Smooth muscle cell (in vitro differentiated cells): Measurements from ENCODE around the gene CROCC. TPM values are rescaled to one million over a fixed set of nuclear protein-coding genes. Genes with fewer than 3 reads are reported as not detected.

Experiments
- DNase-seq: peaks from one replicate; lab custom pipeline; 2025; ENCODE audit not compliant: unreplicated experiment; lab: John Stamatoyannopoulos, UW
- H2AFZ ChIP-seq: fragments of 200-600 bp; sonication (generic); 2 replicates; pipeline ENCODE4 v1.6.0; 2016; ENCODE audit warnings: antibody characterized with exemption, low read depth, mild to moderate bottlenecking
- H3F3A ChIP-seq: fragments of 200-600 bp; sonication (generic); 2 replicates; pipeline ENCODE4 v1.6.0; 2017; ENCODE audit warnings: antibody characterized with exemption, low read depth
- H3K27ac ChIP-seq: fragments of 200-600 bp; sonication (generic); 2 replicates; pipeline ENCODE4 v1.5.1; 2016; ENCODE audit warnings: low read depth, mild to moderate bottlenecking
- H3K27me3 ChIP-seq: fragments of 200-600 bp; sonication (generic); 2 replicates; pipeline ENCODE4 v1.6.1; 2016; ENCODE audit warnings: low read depth, mild to moderate bottlenecking
- H3K36me3 ChIP-seq: fragments of 200-600 bp; sonication (generic); 2 replicates; pipeline ENCODE4 v1.5.1; 2016; ENCODE audit warnings: low read depth
- H3K4me1 ChIP-seq: fragments of 200-600 bp; sonication (generic); 2 replicates; pipeline ENCODE4 v1.5.1; 2016; ENCODE audit warnings: low read depth
- H3K4me2 ChIP-seq: fragments of 200-600 bp; sonication (generic); 2 replicates; pipeline ENCODE4 v1.6.0; 2016; ENCODE audit warnings: mild to moderate bottlenecking
- H3K4me3 ChIP-seq: fragments of 200-600 bp; sonication (generic); 2 replicates; pipeline ENCODE4 v1.5.1; 2016; ENCODE audit warnings: mild to moderate bottlenecking
- H3K79me2 ChIP-seq: fragments of 200-600 bp; sonication (generic); 2 replicates; pipeline ENCODE4 v1.6.0; 2016; ENCODE audit warnings: low read depth, mild to moderate bottlenecking
- H3K9ac ChIP-seq: fragments of 200-600 bp; sonication (generic); 2 replicates; pipeline ENCODE4 v1.6.0; 2016; ENCODE audit warnings: low read depth
- H3K9me3 ChIP-seq: fragments of 200-600 bp; sonication (generic); replicated peaks from 2 replicates; pipeline ENCODE4 v1.5.1; 2016; ENCODE audit warnings: low read depth
- H4K20me1 ChIP-seq: fragments of 200-600 bp; sonication (generic); 2 replicates; pipeline ENCODE4 v1.6.0; 2016; ENCODE audit warnings: low read depth
- WGBS: methylation state at CpG from one replicate; pipeline ENCODE4 v1.1.7; 2016; ENCODE audit warnings: low lambda C conversion rate; 5-methylcytosine and 5-hydroxymethylcytosine counted together
- polyA plus RNA-seq: library from polyadenylated mRNA; unstranded; fragments of >200 nt; fragmentation: Nextera tagmentation; extraction: Ambion mirVana; gene quantifications from 2 replicates; pipeline ENCODE4 v1.2.1, GENCODE V29; 2016
- total RNA-seq: library from RNA; depleted of rRNA; stranded (reverse); fragments of >200 nt; gene quantifications from 2 replicates; pipeline ENCODE4 v1.2.3, GENCODE V29; 2014
- TF ChIP-seq, protein P1 (sequence below): fragments of 200-600 bp; sonication (generic); IDR thresholded peaks from 2 replicates; pipeline ENCODE4 v1.5.1; 2017; ENCODE audit warnings: borderline replicate concordance, mild to moderate bottlenecking, antibody characterized with exemption; ENCODE audit not compliant: insufficient read depth, poor library complexity, severe bottlenecking

The CROCC gene
- total and polyA plus RNA-seq, 2 experiments from 2014 or later = 19.7 to 24.0 TPM

DNA sequence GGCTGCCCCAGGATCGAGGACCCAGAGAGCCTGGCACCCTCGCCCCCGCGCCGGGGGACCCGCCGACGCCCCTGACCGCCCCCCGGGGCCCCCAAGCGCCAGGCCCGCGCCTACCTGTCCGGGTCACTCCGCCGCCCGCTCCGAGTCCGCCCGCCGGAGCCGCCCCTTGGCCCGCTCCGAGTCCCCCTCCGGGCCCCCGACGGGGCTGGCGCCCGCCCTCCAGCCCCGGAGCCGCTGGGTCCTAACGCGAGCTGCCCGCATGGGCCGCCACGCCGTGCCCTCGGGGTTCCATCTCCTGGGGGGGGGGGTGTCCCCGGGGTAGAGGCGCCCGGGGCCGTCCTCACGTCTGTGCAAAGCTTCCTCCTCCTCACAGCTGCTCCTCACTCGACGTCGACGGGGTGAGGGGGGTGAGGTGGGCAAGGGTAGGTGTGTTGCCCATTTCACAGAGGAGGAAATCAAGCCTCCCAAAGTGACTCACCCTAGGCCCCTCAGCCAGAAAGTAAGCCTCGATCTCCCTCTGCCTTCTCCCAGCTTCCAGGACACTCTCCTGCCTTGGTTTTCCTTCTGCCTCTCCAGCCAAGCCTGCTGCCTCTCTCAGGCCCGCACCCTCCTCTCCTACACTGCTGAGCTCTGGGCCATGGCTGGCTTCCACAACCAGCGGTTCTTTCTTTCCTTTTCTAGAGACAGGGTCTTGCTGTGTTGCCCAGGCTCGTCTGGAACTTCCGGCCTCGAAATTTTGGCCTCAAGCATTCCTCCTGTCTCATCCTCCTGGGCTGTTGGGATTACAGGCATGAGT, 58.9 kb downstream of the CROCC start, which contains the start of gene MFAP2:
Gene MFAP2 (minus strand): TSS at position 148 of the 796 bp plus-strand sequence. CDS start 2,347 bp downstream, outside the sequence.
- Histone ChIP-seq H3K9ac (peak within 1 kb of the TSS; percentile 91), H2AFZ (no peak within 1 kb of the TSS)
- TF ChIP-seq, protein P1, sequence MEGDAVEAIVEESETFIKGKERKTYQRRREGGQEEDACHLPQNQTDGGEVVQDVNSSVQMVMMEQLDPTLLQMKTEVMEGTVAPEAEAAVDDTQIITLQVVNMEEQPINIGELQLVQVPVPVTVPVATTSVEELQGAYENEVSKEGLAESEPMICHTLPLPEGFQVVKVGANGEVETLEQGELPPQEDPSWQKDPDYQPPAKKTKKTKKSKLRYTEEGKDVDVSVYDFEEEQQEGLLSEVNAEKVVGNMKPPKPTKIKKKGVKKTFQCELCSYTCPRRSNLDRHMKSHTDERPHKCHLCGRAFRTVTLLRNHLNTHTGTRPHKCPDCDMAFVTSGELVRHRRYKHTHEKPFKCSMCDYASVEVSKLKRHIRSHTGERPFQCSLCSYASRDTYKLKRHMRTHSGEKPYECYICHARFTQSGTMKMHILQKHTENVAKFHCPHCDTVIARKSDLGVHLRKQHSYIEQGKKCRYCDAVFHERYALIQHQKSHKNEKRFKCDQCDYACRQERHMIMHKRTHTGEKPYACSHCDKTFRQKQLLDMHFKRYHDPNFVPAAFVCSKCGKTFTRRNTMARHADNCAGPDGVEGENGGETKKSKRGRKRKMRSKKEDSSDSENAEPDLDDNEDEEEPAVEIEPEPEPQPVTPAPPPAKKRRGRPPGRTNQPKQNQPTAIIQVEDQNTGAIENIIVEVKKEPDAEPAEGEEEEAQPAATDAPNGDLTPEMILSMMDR = no peak

GRCh38 chr1:16981269-16981849, 59.6 kb downstream of the CROCC start:
- peaks cover 3% of the 10 kb centered on the region for H3F3A ChIP-seq
- peaks cover 37% of the 10 kb centered on the region for H3K79me2 ChIP-seq
- peak overlapping the region; percentile 91 for H3K27ac ChIP-seq
- H3K4me2 ChIP-seq = peak overlapping the region; percentile 98
- H3K36me3 ChIP-seq = no peaks in the 10 kb centered on the region
- peaks cover 35% of the 10 kb centered on the region for H4K20me1 ChIP-seq
- no peak overlapping the region for H2AFZ ChIP-seq
- peak overlapping the region; percentile 93 for H3K4me3 ChIP-seq
- peaks cover 30% of the 10 kb centered on the region for H3K4me1 ChIP-seq
- H3K9ac ChIP-seq = peak overlapping the region; percentile 91
- no peak for DNase-seq
- TF ChIP-seq, protein P1 = no peak
- no peaks in the 10 kb centered on the region for H3K27me3 ChIP-seq
- no peaks in the 10 kb centered on the region for H3K9me3 ChIP-seq
- 32% methylated on average over 10 of the region's 10 CpGs for WGBS

More for the DNA sequence above, 58.9 kb downstream of the CROCC start, which contains the start of gene MFAP2:
- Histone ChIP-seq H3K36me3 (no peaks in the 10 kb centered on the region), H3K4me2 (peak within 1 kb of the TSS; percentile 98), H3K9me3 (no peaks in the 10 kb centered on the region), H3K4me3 (peak within 1 kb of the TSS; percentile 93), H3K4me1 (peaks cover 30% of the 10 kb centered on the region), H3F3A (peaks cover 3% of the 10 kb centered on the region), H3K79me2 (peaks cover 37% of the 10 kb centered on the region), H3K27ac (peak within 1 kb of the TSS; percentile 91), H4K20me1 (peaks cover 42% of the 10 kb centered on the region), H3K27me3 (no peaks in the 10 kb centered on the region)
- WGBS = 8% methylated on average over 46 of the region's 53 CpGs
- DNase-seq = no peak

DNA sequence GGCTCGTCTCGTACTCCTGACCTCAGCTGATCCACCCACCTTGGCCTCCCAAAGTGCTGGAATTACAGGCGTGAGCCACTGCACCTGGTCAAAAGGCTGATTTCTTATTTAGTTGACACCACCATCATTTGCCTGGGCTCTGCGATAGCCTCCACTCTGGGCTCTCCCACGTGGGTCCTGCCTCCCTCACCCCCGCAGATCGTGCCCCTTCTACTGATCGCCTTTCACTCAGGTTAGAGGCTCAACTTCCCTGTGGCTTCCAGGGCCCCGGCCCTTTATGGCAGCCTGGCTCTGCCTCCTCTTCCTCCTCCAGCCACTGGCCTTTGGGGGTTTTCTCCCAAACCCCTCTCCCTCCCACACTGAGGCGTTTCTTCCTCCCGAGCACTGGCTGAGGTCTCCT, 61.2 kb downstream of the CROCC start:
- peaks cover 3% of the 10 kb centered on the region for H3F3A ChIP-seq
- 82% methylated on average over 11 of the region's 11 CpGs for WGBS
- no peaks in the 10 kb centered on the region for H3K27me3 ChIP-seq

More for the DNA sequence above, 61.2 kb downstream of the CROCC start:
- peaks cover 21% of the 10 kb centered on the region for H3K79me2 ChIP-seq
- no peak overlapping the region for H3K4me3 ChIP-seq
- no peak overlapping the region for H3K4me2 ChIP-seq
- DNase-seq = no peak
- peaks cover 20% of the 10 kb centered on the region for H4K20me1 ChIP-seq
- no peak overlapping the region for H3K9ac ChIP-seq
- no peaks in the 10 kb centered on the region for H3K9me3 ChIP-seq
- no peaks in the 10 kb centered on the region for H3K36me3 ChIP-seq
- H3K27ac ChIP-seq = no peak overlapping the region
- peaks cover 30% of the 10 kb centered on the region for H3K4me1 ChIP-seq
- no peak overlapping the region for H2AFZ ChIP-seq
- TF ChIP-seq, protein P1 = no peak
